GM19455 (cell line): ENCODE measurements around the gene CALHM1.
"Not testable (repeated sequence)": the region's sequence is repeated elsewhere in the genome, so short reads cannot be mapped to it uniquely, and the experiment has no call there.

Source experiments
- ATAC-seq: cut with Tn5 transposase; IDR thresholded peaks from one replicate; pipeline ENCODE4 v1.9.1; 2021; ENCODE audit not compliant: unreplicated experiment

CALHM1 gene, protein sequence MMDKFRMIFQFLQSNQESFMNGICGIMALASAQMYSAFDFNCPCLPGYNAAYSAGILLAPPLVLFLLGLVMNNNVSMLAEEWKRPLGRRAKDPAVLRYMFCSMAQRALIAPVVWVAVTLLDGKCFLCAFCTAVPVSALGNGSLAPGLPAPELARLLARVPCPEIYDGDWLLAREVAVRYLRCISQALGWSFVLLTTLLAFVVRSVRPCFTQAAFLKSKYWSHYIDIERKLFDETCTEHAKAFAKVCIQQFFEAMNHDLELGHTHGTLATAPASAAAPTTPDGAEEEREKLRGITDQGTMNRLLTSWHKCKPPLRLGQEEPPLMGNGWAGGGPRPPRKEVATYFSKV

DNA sequence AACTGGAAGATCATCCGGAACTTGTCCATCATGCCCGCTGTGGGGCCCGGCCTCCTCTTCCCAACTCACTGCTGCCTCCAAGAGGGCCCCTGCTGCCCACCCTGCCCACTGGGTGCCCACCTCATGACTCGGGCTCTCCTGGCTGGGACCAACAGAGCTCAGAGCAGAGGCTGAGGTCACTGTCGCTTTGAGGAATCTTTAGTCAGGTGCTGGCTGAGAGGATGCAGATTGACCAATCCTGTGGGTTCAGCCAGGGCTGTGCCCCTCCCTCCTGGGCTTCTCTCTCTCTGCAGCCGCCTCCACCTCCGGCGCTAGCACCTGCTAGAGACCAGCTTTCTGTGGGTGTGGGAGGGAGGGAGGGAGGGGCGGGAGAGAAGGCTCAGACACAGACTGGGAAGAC is at the start of gene CALHM1:
Gene CALHM1, minus strand, starts transcription at position 181 of the 400 bp plus-strand sequence. Its CDS starts 149 bp downstream, at position 32.
- ATAC-seq: peak; percentile 87

DNA sequence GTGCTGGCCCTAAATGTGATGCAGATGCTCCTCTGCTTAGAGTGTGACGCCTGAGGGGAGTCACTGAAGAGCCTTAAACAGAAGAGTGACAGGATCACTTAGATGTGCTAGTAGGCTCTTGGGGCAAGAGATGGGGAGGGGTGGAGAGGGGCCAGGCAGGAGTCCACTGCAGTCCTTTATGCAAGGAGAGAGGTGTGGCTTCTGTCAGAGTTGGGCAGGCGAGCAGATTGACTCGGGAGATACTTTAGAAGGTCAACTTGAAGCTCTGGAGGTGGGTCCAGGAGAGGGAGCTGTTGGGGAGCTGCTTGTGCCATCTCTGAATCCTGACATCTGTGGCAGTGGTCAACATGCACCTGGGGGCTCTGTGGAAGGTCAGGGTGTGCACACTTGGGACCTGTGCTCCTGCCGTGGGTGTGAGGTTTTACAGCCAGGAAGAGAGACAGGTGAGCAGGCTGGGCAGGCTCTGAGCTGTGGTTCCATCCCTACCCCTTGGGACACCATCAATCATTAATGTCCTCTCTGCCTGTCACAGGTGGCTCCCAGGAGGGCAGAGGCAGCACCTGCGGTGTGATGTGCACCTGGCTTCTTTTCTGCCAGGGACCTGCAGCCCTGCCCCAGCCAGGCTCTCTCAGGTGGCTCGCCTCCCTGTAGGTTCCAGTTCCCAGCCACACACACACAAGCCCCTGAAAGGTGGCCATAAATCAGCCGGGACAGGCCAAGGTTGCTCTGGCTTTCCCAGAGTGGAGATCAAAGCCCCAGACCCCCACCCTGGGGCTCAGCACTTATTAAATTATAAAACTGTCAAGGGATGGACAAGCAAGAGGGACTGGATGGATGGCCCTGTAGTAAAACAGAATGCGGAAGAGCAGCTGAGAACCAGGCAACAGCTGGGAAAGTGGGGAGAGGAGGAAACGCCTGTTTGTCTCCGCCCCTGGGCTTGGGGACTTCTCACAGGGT is 48.8 kb upstream of the CALHM1 start:
- no peak for ATAC-seq

DNA sequence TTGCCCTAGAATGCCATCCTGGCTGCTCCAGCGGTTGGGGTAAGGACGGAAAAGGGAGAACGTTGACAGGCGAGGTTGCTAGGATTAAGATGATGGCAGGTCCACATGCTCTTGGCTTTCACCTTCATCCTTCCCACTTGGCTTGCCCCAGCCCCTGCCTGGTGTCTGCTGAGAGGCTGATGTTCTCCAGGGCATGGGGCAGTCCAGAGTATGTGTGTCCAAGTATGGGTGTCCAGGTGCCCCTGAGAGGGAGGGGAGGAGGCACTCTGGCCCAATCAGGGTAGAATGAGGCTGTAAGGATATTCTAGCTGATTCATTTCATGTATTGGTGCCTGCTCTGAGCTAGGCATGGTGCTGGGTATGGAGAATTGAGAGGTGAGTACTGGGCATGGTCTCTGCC is 47.4 kb upstream of the CALHM1 start:
- ATAC-seq: no peak

DNA sequence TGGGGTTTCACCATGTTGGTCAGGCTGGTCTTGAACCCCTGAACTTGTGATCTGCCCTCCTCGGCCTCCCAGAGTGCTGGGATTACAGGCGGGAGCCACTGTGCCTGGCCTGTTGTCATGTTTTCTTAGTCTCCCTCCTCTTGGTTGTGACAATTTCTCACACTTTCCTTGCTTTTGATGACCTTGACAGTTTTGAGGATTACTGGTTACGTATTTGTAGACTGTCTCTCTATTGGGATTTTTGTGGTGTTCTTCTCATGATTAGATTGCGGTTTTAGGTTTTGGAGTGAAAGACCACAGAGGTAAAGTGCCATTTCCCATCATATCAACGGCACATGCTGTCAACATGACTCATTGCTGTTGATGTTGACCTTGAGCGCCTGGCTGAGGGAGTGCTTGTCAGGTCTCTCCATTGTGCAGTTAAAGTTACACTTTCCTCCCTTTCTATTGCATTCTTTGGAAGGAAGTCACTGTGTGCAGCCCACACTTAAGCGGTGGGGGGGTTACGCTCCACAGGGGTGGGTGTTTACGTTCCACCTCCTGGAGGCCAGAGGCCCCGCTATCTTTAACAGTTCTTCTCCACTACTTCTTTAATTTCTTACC is 45.6 kb upstream of the CALHM1 start:
- no peak for ATAC-seq

DNA sequence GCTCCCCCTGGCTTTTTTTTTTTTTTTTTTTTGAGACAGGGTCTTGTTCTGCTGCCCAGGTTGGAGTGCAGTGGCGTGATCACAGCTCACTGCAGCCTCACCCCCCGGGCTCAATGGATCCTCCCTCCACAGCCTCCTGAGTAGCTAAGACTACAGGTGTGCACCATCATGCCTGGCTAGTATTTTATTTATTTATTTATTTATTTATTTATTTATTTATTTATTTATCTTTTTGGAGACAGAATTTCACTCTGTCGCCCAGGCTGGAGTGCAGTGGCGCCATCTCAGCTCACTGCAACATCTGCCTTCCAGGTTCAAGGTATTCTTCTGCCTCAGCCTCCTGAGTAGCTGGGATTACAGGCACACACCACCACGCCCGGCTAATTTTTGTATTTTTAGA is 45.1 kb upstream of the CALHM1 start:
- not testable (repeated sequence) for ATAC-seq

DNA sequence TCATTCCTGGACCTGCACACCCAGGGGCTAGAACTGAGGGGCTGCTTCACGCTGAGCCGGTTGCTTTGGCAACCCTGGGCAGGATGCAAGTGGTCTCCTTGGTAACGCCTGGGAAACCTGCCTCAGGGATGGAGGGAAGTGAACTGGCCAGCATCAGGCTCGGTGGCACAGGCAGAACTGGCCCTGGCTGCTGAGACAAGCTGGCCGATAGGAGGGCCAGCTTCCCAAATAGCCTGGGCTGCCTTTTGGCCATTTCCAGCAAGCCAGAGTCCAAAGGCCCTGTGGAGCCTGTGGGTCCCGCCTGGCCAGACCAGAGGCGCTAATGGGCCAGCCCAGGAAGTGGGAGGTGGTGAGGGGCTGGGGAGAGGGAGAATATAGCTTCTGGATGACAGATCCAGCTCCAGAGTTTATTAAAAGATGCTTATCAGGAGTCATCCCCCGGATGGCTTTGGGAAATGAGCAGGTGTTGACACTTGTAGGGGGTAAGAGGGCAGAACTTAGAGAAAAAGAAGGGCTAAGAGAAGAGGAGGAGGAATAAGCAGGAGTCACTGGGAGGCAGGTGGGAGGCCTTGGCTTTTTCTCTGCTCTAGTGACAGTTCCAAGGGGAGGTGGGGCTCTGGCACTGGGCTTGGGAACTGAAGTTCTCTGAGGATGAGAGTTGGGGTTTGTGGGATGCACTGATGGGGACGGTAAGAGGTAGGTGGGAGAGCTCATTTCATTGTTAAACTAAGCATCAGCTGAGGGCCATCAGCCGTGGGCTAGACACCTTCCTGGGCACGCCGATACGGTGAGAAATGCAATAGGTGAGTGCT is 44.4 kb upstream of the CALHM1 start:
- no peak for ATAC-seq

DNA sequence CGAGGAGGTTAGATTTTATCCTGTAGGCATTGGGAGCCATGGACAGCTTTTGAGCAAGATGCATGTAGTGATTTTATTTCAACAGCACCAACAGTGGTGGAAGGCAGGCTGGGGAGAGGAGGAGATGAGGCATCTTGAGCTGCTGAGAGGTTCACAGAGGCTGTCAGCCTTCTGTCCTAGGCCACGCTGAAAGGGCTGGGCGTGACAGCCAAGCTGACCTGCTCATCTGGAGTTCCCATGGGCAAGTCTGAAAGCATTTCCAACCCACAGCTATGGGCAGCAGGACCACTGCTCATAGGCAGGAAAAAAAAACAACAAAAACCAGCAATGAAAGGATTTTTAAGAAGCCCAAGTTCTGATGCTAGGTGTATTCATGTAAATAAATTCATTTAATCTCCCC is 42.5 kb upstream of the CALHM1 start:
- ATAC-seq: no peak

DNA sequence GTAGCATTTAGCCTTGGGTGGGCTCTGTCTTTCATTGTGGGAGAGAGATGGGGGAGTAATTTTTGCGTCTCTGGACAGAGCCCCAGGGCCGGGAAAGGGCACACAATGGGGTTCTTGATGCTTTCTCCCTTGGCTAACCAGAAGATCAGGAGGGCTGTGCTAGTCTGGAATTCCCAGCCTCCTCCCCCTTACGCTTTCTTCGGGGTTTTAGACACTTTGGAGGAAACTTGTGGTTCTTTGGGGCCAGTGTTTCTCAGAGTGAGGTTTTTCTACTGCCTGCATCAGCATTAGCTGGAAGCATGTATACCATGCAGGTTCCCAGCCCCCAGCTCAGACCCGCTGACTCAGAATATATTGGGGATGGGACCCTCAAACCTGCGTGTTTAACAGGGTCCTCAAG is 41.8 kb upstream of the CALHM1 start:
- no peak for ATAC-seq

DNA sequence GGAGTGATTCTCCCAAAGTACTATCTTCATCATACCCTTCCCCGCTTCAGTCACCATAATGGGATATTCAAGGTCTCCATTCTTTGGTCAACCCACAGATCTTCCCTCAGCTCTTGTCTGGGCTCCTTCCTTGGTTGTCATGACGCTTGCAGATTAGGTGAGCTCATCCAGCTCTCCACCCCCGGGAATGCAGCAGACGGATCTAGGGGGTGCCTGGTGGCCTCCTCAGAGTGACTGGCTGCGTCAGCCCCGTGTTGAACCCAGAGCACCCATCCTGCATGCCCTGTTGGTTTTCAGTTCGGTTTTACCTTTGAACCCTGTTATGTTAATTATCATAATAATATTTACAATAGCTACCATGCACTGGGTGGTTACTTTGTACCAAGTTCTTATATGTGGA is 41.2 kb upstream of the CALHM1 start:
- ATAC-seq: no peak

DNA sequence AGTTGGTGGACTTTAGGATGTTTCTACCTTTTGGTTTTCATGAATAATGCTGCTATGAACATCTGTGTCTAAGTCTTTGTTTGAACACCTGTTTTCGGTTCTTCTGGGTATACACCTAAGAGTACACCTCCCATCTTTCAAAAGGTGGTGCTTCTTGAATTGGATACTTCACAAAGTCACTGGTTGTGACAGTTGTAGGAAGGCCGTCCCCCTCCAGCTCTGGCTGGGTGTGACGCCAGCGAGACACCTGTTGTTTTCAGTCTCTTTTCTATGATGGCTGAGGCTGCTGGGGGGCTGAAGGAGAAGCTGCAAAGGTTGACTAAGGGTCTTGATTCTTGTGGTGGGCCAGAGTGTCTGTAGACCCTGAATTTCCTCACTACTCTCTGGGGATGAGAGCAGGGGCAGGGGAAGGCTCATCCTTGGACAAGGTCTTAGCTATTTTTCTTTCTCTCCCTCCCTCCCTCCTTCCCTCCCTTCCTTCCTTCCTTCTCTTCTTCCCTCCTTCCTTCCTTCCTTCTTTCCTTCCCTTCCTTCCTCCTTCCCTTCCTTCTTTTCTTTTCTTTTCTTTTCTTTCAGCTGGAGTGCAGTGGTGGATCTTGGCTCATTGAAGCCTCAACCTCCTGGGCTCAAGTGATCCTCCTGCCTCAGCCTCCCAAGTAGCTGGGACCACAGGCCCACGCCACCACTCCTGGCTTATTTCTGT is 40.4 kb upstream of the CALHM1 start:
- ATAC-seq: no peak

DNA sequence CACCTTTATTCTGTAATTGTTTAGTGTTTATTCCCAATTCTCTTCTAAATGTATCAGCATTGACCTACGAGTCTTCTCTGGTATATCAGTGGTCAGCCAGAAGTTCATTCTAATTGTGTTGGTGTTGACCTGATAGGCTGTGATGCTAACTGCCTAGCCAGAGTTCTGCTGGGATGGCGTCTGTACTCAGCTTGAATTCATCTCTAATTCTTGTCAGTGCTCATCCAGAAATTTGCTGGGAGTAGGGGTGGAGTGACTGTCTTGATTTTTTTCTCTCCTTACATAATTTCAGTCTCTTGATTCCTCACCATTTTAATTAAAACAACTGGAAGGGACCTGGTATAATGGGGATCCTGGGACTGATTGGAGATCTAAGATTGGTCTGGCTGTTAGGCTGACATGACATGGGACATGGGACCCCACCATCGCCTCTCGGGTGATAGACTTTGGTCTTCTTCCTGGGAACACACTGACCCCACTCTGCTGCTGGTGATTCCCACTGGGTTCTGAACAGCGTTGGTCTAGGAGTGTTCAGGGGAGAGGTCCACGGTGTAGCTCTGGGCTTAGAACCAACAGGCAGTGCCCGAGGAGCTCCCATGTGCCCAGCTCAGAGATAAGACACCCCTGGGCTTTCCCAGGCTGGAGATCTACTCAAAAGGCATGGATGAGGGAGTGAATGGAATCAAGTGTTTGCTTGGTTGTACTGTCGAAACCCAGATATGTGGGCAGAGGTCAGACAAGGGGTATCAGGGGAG is 38.6 kb upstream of the CALHM1 start:
- no peak for ATAC-seq

DNA sequence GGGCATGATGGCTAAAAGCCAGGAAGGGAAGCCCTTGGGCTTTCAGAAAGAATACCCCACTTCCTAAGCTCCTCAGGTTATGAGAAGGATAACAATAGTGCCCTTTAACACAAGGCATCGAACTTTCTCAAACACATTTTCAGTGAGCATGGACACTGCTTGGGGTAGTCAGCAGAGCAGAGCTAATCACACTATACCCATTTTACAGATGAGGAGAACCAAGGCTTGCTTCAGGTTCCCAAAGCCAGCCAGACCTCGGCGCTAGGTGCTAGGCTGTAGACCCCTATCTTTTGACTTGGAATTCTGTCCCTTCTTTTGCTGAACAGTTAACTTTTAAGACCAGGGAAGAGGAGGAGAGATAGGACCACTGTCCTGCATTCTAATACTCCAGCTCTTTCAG is 36.6 kb upstream of the CALHM1 start:
- no peak for ATAC-seq

DNA sequence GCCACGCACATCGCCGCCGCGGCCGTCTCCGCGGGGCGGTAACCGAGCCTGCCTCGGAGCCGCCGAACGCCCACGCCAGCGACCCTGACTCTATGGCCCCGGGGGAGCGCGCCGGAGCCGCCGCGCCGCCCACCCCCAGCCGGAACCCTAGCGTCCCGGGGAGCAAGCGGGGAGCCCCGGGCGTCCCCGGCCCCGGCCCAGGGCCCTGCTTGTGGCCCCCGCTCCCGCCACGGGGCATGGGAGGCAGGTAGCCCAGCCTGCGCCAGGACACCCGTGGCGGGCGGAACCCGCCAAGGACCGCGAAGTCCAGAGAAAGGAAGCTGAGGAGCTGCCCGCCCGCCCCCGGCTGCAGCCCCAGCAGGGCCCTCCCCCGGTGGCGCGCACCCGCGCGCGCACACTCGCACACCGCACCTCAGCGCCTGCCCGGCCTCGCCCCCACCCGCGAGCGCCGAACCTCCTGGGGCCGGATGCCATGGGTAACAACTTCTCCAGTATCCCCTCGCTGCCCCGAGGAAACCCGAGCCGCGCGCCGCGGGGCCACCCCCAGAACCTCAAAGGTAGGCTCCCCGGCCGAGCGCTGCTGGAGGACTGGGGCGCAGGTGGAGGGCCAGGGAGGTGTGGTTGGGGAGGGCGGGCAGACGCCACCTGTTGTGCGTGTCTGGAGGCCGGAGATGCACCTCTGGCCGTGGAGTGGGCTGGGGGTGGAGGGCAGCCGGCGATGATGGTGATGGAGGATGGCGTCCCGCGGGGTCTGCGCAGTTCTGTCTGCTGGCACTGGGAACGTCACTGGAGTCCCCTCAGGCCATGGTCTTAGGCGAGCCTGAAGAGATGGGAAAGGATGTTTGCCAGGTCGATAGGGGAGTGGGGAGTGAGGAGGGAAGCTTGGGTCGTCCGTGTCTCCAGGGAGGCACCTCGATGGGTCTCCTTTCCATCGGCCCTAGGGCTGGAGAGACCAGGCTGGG is 35.5 kb upstream of the CALHM1 start:
- ATAC-seq: no peak

DNA sequence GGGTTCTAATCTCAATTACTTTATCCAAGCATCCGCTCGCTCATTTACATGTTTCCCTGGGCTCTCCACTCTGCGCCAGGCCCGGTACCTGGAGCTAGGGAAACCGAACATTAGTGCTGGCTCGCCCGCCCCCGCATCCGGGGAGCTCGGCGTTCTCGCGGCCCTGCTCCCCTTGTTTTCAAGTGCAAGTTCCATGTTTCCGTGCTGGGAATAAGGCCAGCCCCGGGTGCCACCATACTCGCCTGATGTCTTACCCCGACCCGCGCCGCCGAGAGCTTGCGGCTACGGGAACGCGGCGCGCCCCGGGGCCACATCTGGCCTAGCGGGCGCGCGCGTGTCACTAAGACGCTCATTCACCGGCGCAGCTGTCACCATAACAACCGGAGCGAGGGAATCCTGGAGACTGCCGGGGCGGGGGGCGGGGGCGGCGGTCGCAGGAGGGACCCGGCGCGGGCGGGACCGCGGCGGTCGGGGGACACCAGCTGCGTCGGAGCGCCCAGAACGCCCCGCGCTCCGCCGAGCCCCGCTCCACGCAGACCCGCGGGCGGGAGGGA is 34.7 kb upstream of the CALHM1 start, which contains the start of gene NEURL1:
Gene NEURL1, plus strand, starts transcription at position 344 of the 554 bp plus-strand sequence. CDS start 683 bp downstream, outside the sequence.
- no peak for ATAC-seq

DNA sequence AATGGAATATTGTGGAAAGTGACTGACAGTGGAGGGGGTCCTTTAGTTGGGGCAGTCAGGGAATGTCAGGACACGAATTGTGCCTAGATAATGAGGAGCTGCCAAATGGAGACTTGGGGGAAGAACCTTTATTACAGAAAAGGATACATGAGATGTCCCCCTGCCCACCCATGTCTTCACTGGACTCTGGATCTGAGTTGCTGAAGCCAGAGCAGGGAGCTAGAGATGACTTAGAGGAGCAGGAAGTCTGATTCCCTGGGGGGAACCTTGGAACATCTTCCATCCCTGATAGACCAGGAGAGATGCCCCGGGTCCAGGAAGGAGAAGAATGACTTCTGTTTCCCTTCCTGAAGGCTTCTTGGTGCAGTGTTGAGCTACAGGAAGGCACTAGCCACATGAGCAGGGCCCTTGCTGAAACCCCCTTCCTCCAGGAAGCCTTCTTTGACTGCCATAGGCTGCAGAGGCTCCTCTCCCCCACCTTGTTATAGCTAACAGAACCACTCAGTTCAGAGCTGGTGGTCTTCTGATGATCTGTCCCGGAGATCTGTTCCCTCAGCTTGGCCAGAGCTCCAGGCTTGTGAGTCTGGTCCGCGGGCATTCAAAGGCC is 34.1 kb upstream of the CALHM1 start:
- no peak for ATAC-seq

DNA sequence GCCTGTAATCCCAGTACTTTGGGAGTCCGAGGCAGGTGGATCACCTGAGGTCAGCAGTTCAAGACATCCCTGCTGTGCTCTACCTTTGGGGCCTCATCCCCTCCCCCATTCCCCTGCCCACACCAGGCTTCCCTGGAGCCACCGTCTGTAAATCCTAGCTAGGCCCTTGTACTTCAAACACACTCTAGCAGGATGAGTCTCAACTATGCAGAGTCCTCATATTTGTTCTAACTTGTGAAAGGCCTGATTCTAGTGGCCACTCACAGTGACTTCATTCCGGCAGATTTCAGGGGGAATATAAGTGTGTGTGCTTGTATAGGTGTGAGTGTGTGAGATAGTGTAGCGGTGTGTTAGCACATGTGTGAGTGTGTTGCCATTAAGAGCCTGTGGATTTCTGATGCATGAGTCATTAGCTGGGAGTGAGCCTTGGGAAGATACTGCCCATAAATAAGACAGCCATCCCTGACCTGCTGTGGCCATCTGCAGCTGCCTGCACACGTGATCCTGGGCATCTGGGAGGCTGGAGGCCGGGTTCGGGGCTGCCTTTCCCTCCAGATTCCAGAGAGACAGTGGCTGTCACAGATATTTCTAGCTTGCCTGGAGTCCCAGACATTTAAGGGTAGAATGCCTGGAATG is 33.1 kb upstream of the CALHM1 start:
- ATAC-seq: no peak

DNA sequence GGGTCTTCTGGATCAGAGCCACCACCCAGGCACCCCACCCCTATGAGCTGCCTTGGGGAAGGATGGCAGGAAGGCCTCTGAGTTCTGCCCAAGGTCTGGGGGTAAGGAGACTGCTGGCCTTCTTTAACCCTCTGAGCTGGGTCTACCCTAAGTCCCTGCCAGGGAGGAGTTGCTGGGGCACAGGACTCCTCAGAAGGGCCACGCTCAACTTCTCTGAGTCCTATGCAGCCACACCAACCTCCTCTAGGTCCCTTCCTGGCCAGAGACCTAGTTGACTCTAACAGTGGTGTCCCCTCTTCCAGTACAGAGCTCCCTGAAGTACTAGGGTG is 32.2 kb upstream of the CALHM1 start:
- no peak for ATAC-seq
